ENCODE measurements around the gene DYNLRB1. TPM values are rescaled to one million over a fixed set of nuclear protein-coding genes. Genes with fewer than 3 reads are reported as not detected.

DYNLRB1 gene
- total and polyA plus RNA-seq, 2 of the 13 experiments (the other 11 are each of a cell fraction or from before 2014, with no cell fraction given), result 140 to 244 TPM

DNA sequence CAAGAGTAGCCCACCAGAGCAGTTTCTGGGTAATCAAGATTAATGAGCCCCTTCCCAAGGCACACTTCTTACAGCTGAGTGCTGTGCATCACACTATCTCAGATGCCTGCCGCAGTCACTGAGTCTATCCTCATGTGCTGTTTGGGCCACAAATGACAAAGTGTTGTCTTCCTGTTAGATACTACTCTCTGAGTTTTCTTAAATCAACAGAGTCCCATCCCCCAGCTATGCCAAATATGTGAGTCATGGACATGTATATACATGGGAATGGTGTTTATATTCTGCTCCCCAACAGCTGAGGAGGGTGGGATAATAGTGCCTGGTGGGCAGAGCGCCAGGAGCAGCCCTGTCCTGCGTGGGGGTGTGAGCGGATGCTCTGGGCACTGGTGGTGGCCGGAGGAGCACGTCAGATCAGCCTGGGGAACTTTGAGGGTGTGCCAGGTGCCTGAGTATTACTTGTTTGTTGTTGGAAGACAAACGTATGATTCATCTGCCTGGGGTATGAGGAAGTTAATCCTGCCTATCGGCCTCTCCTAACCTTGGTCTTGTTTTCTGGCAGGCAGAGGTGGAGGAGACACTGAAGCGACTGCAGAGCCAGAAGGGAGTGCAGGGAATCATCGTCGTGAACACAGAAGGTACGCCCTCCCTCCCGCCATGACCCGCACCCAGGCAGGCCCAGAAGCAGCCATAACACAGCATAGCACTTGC is 9.6 kb downstream of the DYNLRB1 start (continued):
- TF ChIP-seq SRSF4 (IDR thresholded peaks at IDR 0.05; ENCODE audit: low read depth, low read length, poor library complexity, severe bottlenecking) (no peak), ZFP90 (CRISPR knock-in tag; IDR thresholded peaks at IDR 0.05; ENCODE audit: borderline replicate concordance) (peak; percentile 61; the same call in 1 of the 2 replicates), GPBP1L1 (CRISPR knock-in tag; IDR thresholded peaks at IDR 0.05) (no peak), ZNF781 (CRISPR knock-in tag; IDR thresholded peaks at IDR 0.05; ENCODE audit: borderline replicate concordance, not compliant biosample characterization) (peak; percentile 64), ZNF142 (CRISPR knock-in tag; IDR thresholded peaks at IDR 0.05) (no peak), RERE (CRISPR knock-in tag; IDR thresholded peaks at IDR 0.05; ENCODE audit: low read depth) (0 out of 2 replicates have a peak, but pooled peaks have one; percentile 56), JUND (CRISPR knock-in tag; IDR thresholded peaks at IDR 0.05) (peak; percentile 93), ZNF879 (CRISPR knock-in tag; IDR thresholded peaks at IDR 0.05) (no peak), ZNF839 (CRISPR knock-in tag; IDR thresholded peaks at IDR 0.05; ENCODE audit: borderline replicate concordance) (peak; percentile 74), ZNF619 (CRISPR knock-in tag; IDR thresholded peaks at IDR 0.05) (peak; percentile 93), TBX3 (IDR thresholded peaks at IDR 0.05; ENCODE audit: borderline replicate concordance) (peak; percentile 94), EZH2 (conservative IDR thresholded peaks at IDR 0.05; ENCODE audit: low read depth, low read length) (no peak), ZNF782 (CRISPR knock-in tag; IDR thresholded peaks at IDR 0.05; ENCODE audit: borderline replicate concordance) (peak; percentile 84; the same call in 1 of the 2 replicates)
- TF ChIP-seq, protein P1, sequence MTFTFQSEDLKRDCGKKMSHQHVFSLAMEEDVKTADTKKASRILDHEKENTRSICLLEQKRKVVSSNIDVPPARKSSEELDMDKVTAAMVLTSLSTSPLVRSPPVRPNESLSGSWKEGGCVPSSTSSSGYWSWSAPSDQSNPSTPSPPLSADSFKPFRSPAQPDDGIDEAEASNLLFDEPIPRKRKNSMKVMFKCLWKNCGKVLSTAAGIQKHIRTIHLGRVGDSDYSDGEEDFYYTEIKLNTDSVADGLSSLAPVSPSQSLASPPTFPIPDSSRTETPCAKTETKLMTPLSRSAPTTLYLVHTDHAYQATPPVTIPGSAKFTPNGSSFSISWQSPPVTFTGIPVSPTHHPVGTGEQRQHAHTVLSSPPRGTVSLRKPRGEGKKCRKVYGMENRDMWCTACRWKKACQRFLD (CRISPR knock-in tag; IDR thresholded peaks at IDR 0.05; ENCODE audit: borderline replicate concordance), result 0 out of 2 replicates have a peak, but pooled peaks have one; percentile 29

Measured in HepG2 (cell line).